ENCODE results near the gene RARS2. TPM values are rescaled to one million over a fixed set of nuclear protein-coding genes. Genes with fewer than 3 reads are reported as not detected.
"Not testable (repeated sequence)": the region's sequence is repeated elsewhere in the genome, so short reads cannot be mapped to it uniquely, and the experiment has no call there.

RARS2 gene
- polyA plus RNA-seq, result 10 to 100 TPM; 16.5 to 24.7 (median 22.1) TPM

- H3K36me3 Mint-ChIP-seq, result peaks cover 0 to 5% (median 3%) of the 10 kb centered on the region in 3 donors
- peak within 1 kb of the TSS; percentile 87 to 97 (median 94) for H3K27ac Mint-ChIP-seq
- H3K27me3 Mint-ChIP-seq (ENCODE audit: low read depth in 3 of 3), result peaks cover 1 to 6% (median 2%) of the 10 kb centered on the region in 3 donors
- H3K4me3 Mint-ChIP-seq, result peak within 1 kb of the TSS; percentile 89 to 95 (median 92)
- H3K9me3 Mint-ChIP-seq, result no peaks in the 10 kb centered on the region
- peaks cover 51 to 68% of the 10 kb centered on the region in 2 donors for H3K4me1 Mint-ChIP-seq
- DNase-seq, result peak; percentile 91 to 92 (median 91)
Observed at GRCh38 chr6:87589693-87590416, at the start of gene RARS2, which contains the start of gene ORC3. RARS2 (minus strand) TSS chr6:87589987; CDS start chr6:87589957, 30 bp downstream. ORC3 (plus strand) TSS chr6:87590135; CDS start chr6:87590169, 34 bp downstream.

GRCh38 chr6:87639373-87639772 lies 49.6 kb upstream of the RARS2 start:
- Mint-ChIP-seq H3K27me3 (ENCODE audit: low read depth in 3 of 3) (peaks cover 0 to 1% (median 0%) of the 10 kb centered on the region in 3 donors), H3K4me3 (no peak overlapping the region), H3K9me3 (no peaks in the 10 kb centered on the region)

DNA sequence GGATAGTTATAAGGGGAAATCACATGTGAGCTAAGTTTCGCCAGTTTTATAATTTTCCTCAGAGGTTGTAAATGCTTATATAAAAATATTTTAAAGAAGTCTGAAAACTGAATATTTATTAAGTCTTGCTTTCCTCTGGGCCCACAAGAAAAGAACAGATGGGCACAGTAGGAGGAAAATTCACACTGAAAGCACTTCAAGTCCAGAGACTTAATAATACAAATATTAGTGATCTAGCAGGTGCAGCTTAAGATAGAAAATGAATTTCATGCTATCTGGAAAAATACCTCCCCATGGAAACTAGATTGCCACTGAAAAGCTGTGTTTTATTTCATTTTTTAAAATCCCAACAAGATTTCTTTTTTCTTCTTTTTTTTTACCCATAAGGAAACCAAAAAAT lies 47.3 kb upstream of the RARS2 start:
- Mint-ChIP-seq H3K4me3 (no peak overlapping the region), H3K4me1 (no peaks in the 10 kb centered on the region), H3K27me3 (ENCODE audit: low read depth in 3 of 3) (no peaks in the 10 kb centered on the region), H3K27ac (no peak overlapping the region), H3K36me3 (peaks cover 9 to 41% (median 20%) of the 10 kb centered on the region in 3 donors), H3K9me3 (no peaks in the 10 kb centered on the region)
- DNase-seq, result no peak

More at GRCh38 chr6:87639373-87639772, 49.6 kb upstream of the RARS2 start:
- Mint-ChIP-seq H3K4me1 (peaks cover 0 to 1% of the 10 kb centered on the region in 2 donors), H3K36me3 (peaks cover 9 to 34% (median 20%) of the 10 kb centered on the region in 3 donors), H3K27ac (no peak overlapping the region)
- no peak for DNase-seq

- H3K9me3 Mint-ChIP-seq, result no peaks in the 10 kb centered on the region
- H3K27ac Mint-ChIP-seq, result no peak overlapping the region
- H3K36me3 Mint-ChIP-seq, result peaks cover 9 to 41% (median 20%) of the 10 kb centered on the region in 3 donors
- no peaks in the 10 kb centered on the region for H3K27me3 Mint-ChIP-seq (ENCODE audit: low read depth in 3 of 3)
- no peak overlapping the region for H3K4me3 Mint-ChIP-seq
- no peaks in the 10 kb centered on the region for H3K4me1 Mint-ChIP-seq
- DNase-seq, result no peak
Observed at GRCh38 chr6:87636315-87636714, 46.5 kb upstream of the RARS2 start.

DNA sequence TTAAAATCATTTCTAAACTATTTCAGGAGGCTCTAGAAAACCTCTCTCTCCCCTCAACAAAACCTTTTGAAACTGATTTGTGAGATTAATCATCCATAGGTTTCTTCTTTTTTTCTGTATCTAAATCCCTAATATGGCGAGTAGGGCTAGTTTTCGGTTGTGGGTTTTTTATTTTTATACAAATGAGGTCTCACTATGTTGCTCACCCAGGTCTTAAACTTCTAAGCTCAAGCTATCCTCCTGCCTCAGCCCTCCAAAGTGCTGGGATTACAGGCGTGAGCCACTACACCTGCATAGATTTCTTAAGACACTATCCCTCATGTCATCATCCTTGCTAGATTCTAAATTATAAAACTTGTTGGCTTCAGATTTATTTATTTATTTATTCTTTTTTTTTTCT lies 44.1 kb upstream of the RARS2 start:
- H3K9me3 Mint-ChIP-seq, result no peaks in the 10 kb centered on the region

DNA sequence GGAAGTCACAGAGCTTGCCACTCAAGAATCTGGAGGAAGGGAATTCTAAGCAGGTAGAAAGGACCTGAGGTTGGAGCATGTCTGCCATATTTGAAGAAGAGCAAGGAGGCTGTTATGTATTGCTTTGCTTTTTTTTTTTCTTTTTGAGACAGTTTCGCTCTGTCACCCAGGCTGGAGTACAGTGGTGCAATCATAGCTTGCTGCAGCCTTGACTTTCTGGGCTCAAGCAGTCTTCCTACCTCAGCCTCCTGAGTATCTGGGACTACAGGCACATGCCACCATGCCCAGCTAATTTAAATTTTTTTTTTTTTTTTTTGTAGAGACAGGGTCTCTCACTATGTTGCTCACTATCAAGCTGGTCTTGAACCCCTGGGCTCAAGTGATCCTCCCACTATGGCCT lies 41.0 kb upstream of the RARS2 start:
- no peaks in the 10 kb centered on the region for H3K9me3 Mint-ChIP-seq
- H3K4me3 Mint-ChIP-seq, result no peak overlapping the region
- no peaks in the 10 kb centered on the region for H3K27me3 Mint-ChIP-seq (ENCODE audit: low read depth in 3 of 3)
- H3K4me1 Mint-ChIP-seq, result no peaks in the 10 kb centered on the region
- peaks cover 8 to 25% (median 15%) of the 10 kb centered on the region in 3 donors for H3K36me3 Mint-ChIP-seq
- DNase-seq, result no peak
- no peak overlapping the region for H3K27ac Mint-ChIP-seq

More for the DNA sequence above, 44.1 kb upstream of the RARS2 start:
- Mint-ChIP-seq H3K4me1 (no peaks in the 10 kb centered on the region), H3K27me3 (ENCODE audit: low read depth in 3 of 3) (no peaks in the 10 kb centered on the region), H3K27ac (no peak overlapping the region), H3K4me3 (no peak overlapping the region), H3K36me3 (peaks cover 14 to 38% (median 25%) of the 10 kb centered on the region in 3 donors)
- no peak for DNase-seq

DNA sequence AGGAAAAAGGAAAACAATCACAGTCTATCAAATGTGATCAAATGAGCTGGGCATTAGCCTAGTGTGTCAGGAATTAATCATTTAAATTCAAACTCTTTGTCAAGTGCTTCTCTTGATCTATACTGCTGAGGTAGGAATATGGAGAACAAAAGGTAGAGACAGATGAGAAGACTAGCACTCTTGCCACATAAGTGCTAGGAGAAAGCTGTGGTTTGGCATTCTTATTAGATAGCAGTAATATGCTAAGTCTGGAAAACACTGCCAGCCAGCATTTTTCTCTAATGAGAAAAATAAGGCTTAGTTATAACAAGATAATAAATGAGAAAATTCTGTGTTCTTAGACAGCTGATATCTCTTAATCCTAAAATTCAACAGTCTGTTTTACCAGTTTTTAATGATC lies 39.1 kb upstream of the RARS2 start:
- no peak overlapping the region for H3K4me3 Mint-ChIP-seq
- H3K4me1 Mint-ChIP-seq, result no peaks in the 10 kb centered on the region
- DNase-seq, result no peak
- H3K27ac Mint-ChIP-seq, result no peak overlapping the region
- H3K36me3 Mint-ChIP-seq, result peaks cover 8 to 27% (median 15%) of the 10 kb centered on the region in 3 donors
- H3K9me3 Mint-ChIP-seq, result no peaks in the 10 kb centered on the region
- no peaks in the 10 kb centered on the region for H3K27me3 Mint-ChIP-seq (ENCODE audit: low read depth in 3 of 3)

- H3K27me3 Mint-ChIP-seq (ENCODE audit: low read depth in 3 of 3), result no peaks in the 10 kb centered on the region
- peaks cover 9 to 28% (median 17%) of the 10 kb centered on the region in 3 donors for H3K36me3 Mint-ChIP-seq
- H3K27ac Mint-ChIP-seq, result no peak overlapping the region
- DNase-seq, result no peak
- no peak overlapping the region for H3K4me3 Mint-ChIP-seq
- no peaks in the 10 kb centered on the region for H3K4me1 Mint-ChIP-seq
- H3K9me3 Mint-ChIP-seq, result no peaks in the 10 kb centered on the region
Observed at GRCh38 chr6:87628424-87628823, 38.6 kb upstream of the RARS2 start.

DNA sequence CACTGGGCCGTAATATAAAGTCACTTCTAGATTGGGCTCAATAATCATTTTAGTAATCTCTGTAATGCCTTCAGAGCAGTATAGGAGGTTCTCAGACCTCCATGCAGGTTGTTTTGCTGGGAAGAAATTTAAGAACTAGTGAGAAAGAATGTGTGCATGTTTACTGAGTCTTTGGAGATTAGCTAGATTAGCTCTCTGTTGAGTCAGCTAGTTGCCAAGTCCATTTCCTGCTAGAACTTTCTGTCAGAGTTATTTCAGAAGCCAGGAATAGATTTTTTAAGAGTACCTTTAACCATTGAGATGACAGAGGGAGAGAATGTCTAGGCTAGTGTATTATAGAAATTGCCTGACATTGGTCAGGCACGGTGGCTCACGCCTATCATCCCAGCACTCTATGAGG lies 33.5 kb upstream of the RARS2 start:
- Mint-ChIP-seq H3K4me1 (no peaks in the 10 kb centered on the region), H3K4me3 (no peak overlapping the region), H3K9me3 (no peaks in the 10 kb centered on the region), H3K27me3 (ENCODE audit: low read depth in 3 of 3) (no peaks in the 10 kb centered on the region), H3K36me3 (peaks cover 7 to 27% (median 24%) of the 10 kb centered on the region in 3 donors), H3K27ac (peak overlapping the region in 1 of 6 donors; percentile 4)
- DNase-seq, result no peak

DNA sequence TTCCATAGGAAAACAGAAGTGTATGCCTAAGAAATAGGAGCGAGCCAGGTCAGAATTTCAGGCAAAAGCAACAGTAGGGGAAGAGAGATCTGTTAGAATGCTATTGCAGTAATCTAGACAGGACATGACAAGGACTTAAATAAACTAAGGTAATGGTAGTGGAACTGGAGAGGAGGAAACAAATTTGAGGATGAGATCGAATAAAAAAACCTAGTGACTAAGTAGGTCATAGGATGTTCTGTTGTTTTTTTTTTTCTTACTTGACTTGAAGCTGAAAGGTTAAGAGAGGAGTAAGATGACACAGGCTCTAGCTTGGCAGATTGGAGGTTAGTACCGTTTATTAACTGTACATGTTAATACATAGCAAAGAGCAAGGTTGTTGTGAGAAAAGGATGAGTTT lies 28.7 kb upstream of the RARS2 start:
- H3K27me3 Mint-ChIP-seq (ENCODE audit: low read depth in 3 of 3), result no peaks in the 10 kb centered on the region
- no peaks in the 10 kb centered on the region for H3K9me3 Mint-ChIP-seq
- no peak for DNase-seq
- no peaks in the 10 kb centered on the region for H3K4me1 Mint-ChIP-seq
- no peak overlapping the region for H3K4me3 Mint-ChIP-seq
- H3K27ac Mint-ChIP-seq, result peak overlapping the region in 1 of 6 donors; percentile 53
- peaks cover 10 to 34% (median 29%) of the 10 kb centered on the region in 3 donors for H3K36me3 Mint-ChIP-seq

- peaks cover 14 to 40% (median 31%) of the 10 kb centered on the region in 3 donors for H3K36me3 Mint-ChIP-seq
- no peak for DNase-seq
Observed at GRCh38 chr6:87617405-87617804, 27.6 kb upstream of the RARS2 start.

DNA sequence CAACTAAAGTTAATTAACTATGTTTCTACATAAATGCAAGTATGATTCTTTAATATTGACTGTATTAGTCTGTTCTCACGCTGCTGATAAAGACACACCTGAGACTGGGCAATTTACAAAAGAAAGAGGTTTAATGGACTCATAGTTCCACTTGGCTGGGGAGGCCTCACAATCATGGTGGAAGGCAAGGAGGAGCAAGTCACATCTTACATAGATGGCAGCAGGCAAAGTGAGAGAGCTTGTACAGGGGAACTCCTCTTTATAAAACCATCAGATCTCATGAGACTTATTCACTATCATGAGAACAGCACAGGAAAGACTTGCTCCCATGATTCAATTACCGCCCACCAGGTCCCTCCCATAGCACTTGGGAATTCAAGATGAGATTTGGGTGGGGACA lies 23.2 kb upstream of the RARS2 start:
- H3K27ac Mint-ChIP-seq; DNase-seq; H3K9me3 Mint-ChIP-seq; H3K27me3 Mint-ChIP-seq (ENCODE audit: low read depth in 3 of 3); H3K4me1 Mint-ChIP-seq; H3K4me3 Mint-ChIP-seq: not testable (repeated sequence)
- peaks cover 14 to 45% (median 26%) of the 10 kb centered on the region in 3 donors for H3K36me3 Mint-ChIP-seq

More at GRCh38 chr6:87617405-87617804, 27.6 kb upstream of the RARS2 start:
- no peaks in the 10 kb centered on the region for H3K27me3 Mint-ChIP-seq (ENCODE audit: low read depth in 3 of 3)
- H3K4me3 Mint-ChIP-seq, result no peak overlapping the region
- no peaks in the 10 kb centered on the region for H3K9me3 Mint-ChIP-seq
- H3K4me1 Mint-ChIP-seq, result no peaks in the 10 kb centered on the region
- no peak overlapping the region for H3K27ac Mint-ChIP-seq

DNA sequence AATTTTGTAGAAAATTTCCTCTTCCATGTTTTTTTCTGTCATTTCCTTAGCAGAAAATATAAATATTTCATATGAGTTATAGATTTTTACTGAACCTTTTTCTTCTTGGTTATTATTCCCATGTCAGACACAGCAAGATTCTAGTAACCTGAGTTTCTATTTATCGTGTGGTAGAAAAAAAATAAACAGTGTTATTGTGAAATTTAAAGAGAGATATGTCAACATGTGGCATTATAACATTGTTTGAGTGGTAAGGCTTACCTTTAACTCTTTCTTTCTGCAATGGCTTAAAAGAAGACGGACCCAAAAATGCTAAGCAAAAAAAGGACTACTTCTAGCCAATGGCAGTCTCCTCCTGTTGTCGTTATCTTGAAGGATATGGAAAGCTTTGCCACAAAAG lies 19.0 kb upstream of the RARS2 start:
- Mint-ChIP-seq H3K27ac (no peak overlapping the region), H3K4me1 (no peaks in the 10 kb centered on the region), H3K4me3 (no peak overlapping the region), H3K36me3 (peaks cover 14 to 31% (median 18%) of the 10 kb centered on the region in 3 donors), H3K9me3 (no peaks in the 10 kb centered on the region), H3K27me3 (ENCODE audit: low read depth in 3 of 3) (no peaks in the 10 kb centered on the region)
- DNase-seq, result no peak

DNA sequence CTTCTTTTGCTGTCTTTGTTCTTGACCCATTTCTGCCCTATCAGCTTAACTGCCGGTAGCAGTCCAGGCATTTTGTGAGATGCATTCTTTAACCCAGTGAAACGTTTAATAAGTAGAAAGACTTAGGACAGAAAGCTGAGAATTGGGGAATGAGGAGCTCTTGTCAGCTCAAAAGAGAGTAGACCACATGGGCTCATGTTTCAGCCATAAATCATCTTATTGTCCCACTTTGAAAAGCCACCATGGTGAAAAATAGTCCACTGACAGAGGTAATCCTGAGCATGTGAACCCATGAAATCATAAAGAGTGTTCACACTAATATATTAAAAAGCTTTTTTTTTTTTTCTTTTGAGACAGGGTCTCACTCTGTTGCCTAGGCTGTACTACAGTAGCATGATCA lies 16.4 kb upstream of the RARS2 start:
- Mint-ChIP-seq H3K27me3 (ENCODE audit: low read depth in 3 of 3) (peaks cover 0 to 2% (median 0%) of the 10 kb centered on the region in 3 donors), H3K9me3 (no peaks in the 10 kb centered on the region), H3K27ac (no peak overlapping the region), H3K4me3 (no peak overlapping the region), H3K4me1 (no peaks in the 10 kb centered on the region), H3K36me3 (peaks cover 6 to 13% (median 12%) of the 10 kb centered on the region in 3 donors)
- no peak for DNase-seq

All from immature natural killer cell (primary cell).